KOPT-K1 (cell line): ENCODE measurements around the gene ASTN2.

ENCODE experiments used
- H3K27ac ChIP-seq: fragments of 200-600 bp; sonication (generic); 2 replicates; pipeline ENCODE4 v1.5.1; 2016; ENCODE audit warnings: antibody characterized with exemption, mild to moderate bottlenecking, low read depth, low read length; ENCODE audit not compliant: poor library complexity, severe bottlenecking
- H3K36me3 ChIP-seq: fragments of 200-600 bp; sonication (generic); 2 replicates; pipeline ENCODE4 v1.5.1; 2017; ENCODE audit warnings: antibody characterized with exemption, mild to moderate bottlenecking, low read length, moderate library complexity; ENCODE audit not compliant: insufficient read depth
- H3K9me3 ChIP-seq: fragments of 200-600 bp; sonication (generic); 2 replicates; pipeline ENCODE4 v1.5.1; 2017; ENCODE audit warnings: antibody characterized with exemption, low read length, mild to moderate bottlenecking; ENCODE audit not compliant: insufficient read depth, poor library complexity, severe bottlenecking

The ASTN2 gene

GRCh38 chr9:116422119-116422979 is 992.5 kb downstream of the ASTN2 start:
- H3K27ac ChIP-seq: no peak overlapping the region
- no peaks in the 10 kb centered on the region for H3K9me3 ChIP-seq
- no peaks in the 10 kb centered on the region for H3K36me3 ChIP-seq

GRCh38 chr9:116420993-116421538 is 993.8 kb downstream of the ASTN2 start:
- Histone ChIP-seq H3K9me3 (no peaks in the 10 kb centered on the region), H3K27ac (no peak overlapping the region), H3K36me3 (no peaks in the 10 kb centered on the region)

DNA sequence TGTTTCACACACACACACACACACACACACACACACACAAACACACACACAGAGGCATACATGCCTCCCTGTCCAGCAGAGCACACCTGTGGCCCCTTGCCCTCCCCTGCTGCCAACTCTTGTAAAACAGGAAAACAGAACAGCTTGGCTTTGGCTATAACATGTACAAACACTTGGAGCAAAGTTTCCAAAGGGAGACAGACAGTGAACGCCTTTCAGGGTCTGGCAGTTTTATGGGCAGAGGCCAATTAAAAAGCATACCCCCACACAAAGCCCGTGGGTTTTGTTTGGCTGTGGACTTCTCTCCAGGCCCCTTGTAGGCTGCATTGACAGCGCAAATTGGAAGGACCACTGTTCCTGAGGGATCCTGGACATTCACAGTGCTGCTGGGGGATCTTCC is 995.7 kb downstream of the ASTN2 start:
- H3K9me3 ChIP-seq: no peaks in the 10 kb centered on the region
- no peak overlapping the region for H3K27ac ChIP-seq
- H3K36me3 ChIP-seq: no peaks in the 10 kb centered on the region

DNA sequence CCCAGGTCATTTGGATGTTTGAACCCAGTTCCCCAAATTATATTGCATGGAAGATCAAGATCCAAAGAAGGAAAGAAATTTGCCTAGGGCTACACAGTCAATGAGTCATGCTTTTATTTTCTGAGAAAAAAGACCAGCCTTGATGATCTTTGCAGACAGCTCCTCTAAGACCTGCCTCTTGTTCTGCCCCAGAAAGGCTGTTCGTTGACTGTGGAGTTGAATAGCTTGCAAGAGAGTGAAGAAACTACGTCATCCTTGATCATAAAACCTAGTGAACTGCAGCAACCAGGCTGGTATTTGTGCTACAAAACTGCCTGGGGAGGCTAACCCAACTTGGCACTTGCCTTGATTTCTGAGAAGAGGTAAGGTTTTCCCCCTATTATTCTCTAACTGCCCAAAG is 997.4 kb downstream of the ASTN2 start:
- Histone ChIP-seq H3K27ac (no peak overlapping the region), H3K36me3 (no peaks in the 10 kb centered on the region), H3K9me3 (no peaks in the 10 kb centered on the region)

GRCh38 chr9:116416421-116416820 is 998.4 kb downstream of the ASTN2 start:
- no peak overlapping the region for H3K27ac ChIP-seq
- no peaks in the 10 kb centered on the region for H3K9me3 ChIP-seq
- no peaks in the 10 kb centered on the region for H3K36me3 ChIP-seq

- Histone ChIP-seq H3K27ac (no peak overlapping the region), H3K9me3 (no peaks in the 10 kb centered on the region), H3K36me3 (no peaks in the 10 kb centered on the region)
Observed at GRCh38 chr9:116414374-116414773, 1000.5 kb downstream of the ASTN2 start.

- no peaks in the 10 kb centered on the region for H3K36me3 ChIP-seq
- H3K27ac ChIP-seq: no peak overlapping the region
- H3K9me3 ChIP-seq: no peaks in the 10 kb centered on the region
Observed at GRCh38 chr9:116411506-116411905, 1003.4 kb downstream of the ASTN2 start.

DNA sequence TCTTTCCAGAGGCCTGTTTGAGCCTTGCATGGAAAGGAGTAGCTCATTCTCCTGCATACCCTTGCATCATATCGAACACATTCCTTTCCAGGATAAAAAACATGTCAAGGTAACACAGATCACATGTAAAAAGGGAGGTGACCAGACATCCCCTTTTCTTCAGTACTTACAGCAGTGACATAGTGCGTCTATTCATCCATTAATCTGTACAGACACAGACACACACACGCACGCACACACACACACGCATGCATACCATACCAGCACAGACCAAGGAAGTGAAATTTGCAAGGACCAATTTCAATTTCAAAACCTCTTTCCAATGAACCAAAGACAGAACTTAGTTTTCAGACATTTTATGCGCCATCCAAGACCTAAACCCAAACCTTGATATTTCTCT is 1005.2 kb downstream of the ASTN2 start:
- no peaks in the 10 kb centered on the region for H3K9me3 ChIP-seq
- no peak overlapping the region for H3K27ac ChIP-seq
- no peaks in the 10 kb centered on the region for H3K36me3 ChIP-seq

DNA sequence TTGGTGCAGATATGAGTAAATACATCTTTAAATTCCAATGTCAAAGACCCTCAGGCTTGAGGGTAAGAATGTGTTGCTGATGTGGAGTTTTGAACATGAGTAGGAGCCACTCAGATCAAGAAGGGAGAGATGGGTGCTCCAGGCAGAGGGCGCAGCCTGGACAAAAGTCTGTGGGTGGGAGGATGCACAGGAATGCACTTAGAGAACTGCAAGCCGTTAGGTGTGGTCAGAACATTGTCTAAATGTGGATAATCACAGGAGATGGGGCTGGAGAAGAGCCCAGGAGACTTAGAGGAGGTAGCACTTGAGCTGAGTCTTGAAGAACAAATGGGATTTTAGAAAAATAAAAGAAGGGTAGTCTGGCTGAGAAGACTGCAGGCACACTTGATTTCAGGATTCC is 1005.7 kb downstream of the ASTN2 start:
- Histone ChIP-seq H3K27ac (no peak overlapping the region), H3K9me3 (no peaks in the 10 kb centered on the region), H3K36me3 (no peaks in the 10 kb centered on the region)

DNA sequence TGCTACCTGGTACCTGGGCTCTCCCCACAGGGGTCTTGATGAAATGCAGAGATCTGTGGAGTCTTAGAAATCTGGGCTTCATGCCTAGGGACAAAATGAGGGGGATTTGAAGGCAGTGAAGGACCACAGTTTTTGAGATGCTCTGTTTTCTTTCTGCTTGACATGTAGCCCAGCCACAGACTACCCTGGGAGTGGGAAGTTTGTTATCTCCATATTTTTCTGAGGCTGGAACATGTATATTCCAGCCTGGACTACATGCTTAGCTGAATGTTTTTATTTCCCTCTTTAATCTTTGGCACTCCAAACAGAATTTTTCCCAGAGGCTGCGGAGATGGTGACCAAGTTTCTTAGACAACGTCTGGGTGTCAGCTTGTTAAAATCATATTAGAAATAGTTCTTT is 1008.4 kb downstream of the ASTN2 start:
- Histone ChIP-seq H3K36me3 (no peaks in the 10 kb centered on the region), H3K27ac (no peak overlapping the region), H3K9me3 (no peaks in the 10 kb centered on the region)

GRCh38 chr9:116405321-116405720 is 1009.5 kb downstream of the ASTN2 start:
- Histone ChIP-seq H3K9me3 (no peaks in the 10 kb centered on the region), H3K27ac (no peak overlapping the region), H3K36me3 (no peaks in the 10 kb centered on the region)

DNA sequence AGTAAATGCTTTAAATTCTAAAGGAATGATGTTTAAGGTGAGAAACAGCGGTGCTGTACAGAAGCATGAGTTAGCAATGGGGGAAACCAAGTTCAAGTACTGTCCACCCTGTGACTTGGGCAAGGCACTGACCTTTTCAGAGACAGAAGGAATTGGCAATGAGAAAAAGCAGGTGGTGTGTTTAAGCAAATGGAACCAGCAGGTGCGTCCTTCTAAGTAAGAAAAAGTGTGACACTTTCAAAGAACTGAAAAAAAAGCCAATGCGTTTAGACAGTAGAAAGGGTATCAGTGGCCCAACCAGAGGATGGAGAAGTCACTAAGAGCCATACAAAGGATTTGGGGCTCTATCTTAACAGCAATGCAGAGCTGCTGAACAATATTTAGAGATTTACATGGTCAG is 1010.6 kb downstream of the ASTN2 start:
- H3K9me3 ChIP-seq: no peaks in the 10 kb centered on the region
- H3K36me3 ChIP-seq: no peaks in the 10 kb centered on the region
- no peak overlapping the region for H3K27ac ChIP-seq

DNA sequence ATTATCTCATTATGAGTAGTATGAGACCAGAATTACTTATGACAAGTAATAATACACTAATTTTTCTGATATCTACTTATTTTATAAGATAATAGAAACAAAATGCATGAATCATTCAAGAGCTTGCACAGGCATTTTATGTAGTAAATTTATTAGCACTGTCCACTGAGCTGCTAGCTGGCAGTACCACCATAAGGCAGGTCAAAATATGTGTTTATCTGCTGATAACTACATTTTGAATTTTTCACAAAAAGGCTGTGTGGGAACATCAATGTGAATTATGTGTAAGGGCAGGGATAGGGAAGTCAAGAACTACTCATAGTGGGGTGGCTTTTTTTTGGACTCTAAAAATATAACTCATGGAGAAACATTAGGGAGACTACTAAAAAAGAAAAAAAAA is 1011.7 kb downstream of the ASTN2 start:
- H3K9me3 ChIP-seq: no peaks in the 10 kb centered on the region
- H3K36me3 ChIP-seq: no peaks in the 10 kb centered on the region
- H3K27ac ChIP-seq: no peak overlapping the region

GRCh38 chr9:116395699-116396037 is 1019.2 kb downstream of the ASTN2 start:
- Histone ChIP-seq H3K27ac (no peak overlapping the region), H3K36me3 (no peaks in the 10 kb centered on the region), H3K9me3 (no peaks in the 10 kb centered on the region)

DNA sequence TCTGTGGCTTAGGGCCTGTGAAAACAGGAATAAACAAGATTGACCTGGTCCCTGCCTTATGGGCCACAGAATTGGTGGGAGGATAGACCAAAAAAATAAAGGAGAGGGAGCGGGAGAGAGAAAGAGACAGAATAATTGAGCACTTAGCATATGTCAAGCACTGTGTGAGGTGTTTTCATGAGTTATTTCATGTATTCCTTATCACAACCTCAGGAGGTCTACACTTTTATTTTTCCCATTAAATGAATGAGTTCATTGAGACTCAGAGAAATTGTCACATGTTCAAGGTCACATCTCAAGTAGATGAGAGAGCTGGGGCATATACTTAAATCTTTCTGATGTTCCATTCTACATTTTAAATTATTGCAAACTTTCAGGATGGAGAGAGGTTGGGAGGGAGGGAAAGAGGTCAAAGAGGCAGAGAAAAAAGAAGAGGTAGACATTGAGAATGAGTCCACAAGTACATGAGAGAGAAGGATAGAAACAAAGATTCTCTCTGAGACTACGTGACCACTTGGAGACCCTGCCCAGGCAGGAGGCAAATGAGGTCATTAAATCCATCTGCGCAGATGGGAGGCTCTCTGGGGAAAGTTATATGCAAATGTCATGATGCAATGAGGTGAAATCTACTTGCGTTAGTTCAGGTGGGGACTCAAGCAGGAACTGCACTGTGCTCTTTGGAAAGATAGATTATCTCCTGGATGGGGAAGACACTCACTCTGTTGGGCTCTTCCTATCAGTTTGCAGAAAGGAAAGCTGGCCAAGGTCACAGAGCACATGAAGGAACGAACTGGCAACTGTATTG is 1019.8 kb downstream of the ASTN2 start:
- H3K27ac ChIP-seq: no peak overlapping the region
- no peaks in the 10 kb centered on the region for H3K36me3 ChIP-seq

More for the DNA sequence above, 1019.8 kb downstream of the ASTN2 start:
- no peaks in the 10 kb centered on the region for H3K9me3 ChIP-seq
